ENCODE data around the gene ERV3-1.
A peak's percentile ranks its signal among the peaks of the same experiment; 100 is the strongest.

GRCh38 chr7:65037740-65038688, 31.5 kb upstream of the ERV3-1 start:
- TF ChIP-seq POLR2AphosphoS5 (IDR thresholded peaks at IDR 0.05; ENCODE audit: low read depth, low read length) (peak; percentile 27; the same call in 1 of the 2 replicates), REST (IDR thresholded peaks at IDR 0.05; ENCODE audit: insufficient read depth in 1 of 2, low read depth in 2 of 2, low read length in 2 of 2) (no peak), TAF1 (IDR thresholded peaks at IDR 0.05; ENCODE audit: borderline replicate concordance, insufficient read depth, low read length) (0 out of 2 replicates have a peak, but pooled peaks have one; percentile 49), SIN3A (IDR thresholded peaks at IDR 0.05; ENCODE audit: borderline replicate concordance, insufficient read depth, low read length) (no peak)
